WTC11 (cell line): Measurements from ENCODE around the gene MAGEF1. TPM values are rescaled to one million over a fixed set of nuclear protein-coding genes. Genes with fewer than 3 reads are reported as not detected.

Experiments
- ATAC-seq: fragments of 200-7000 bp; cut with Tn5 transposase; 2 replicates; pipeline ENCODE4 v1.10.0; 2021; ENCODE audit warnings: mild to moderate bottlenecking, moderate library complexity
- CTCF ChIA-PET: fragments of 300-600 bp; sonication (Branson Sonifier 250); formaldehyde crosslinking; loops from one replicate; lab custom pipeline; 2021; ENCODE audit warnings: antibody characterized with exemption; lab: Charles Lee
- POLR2A ChIA-PET: fragments of 350-600 bp; sonication (Branson Sonifier 250); formaldehyde crosslinking; loops from one replicate; lab custom pipeline; 2021; ENCODE audit warnings: antibody characterized with exemption; lab: Charles Lee
- DNase-seq: peaks from one replicate; pipeline ENCODE4 v3.0.0; 2021; ENCODE audit warnings: low spot score
- H3K27ac Mint-ChIP-seq: 2 replicates; pipeline ENCODE4 v1.8.0; 2021; ENCODE audit warnings: mixed read lengths
- H3K27me3 Mint-ChIP-seq: 2 replicates; pipeline ENCODE4 v1.8.0; 2021; ENCODE audit warnings: low read depth, mild to moderate bottlenecking, moderate library complexity, mixed read lengths
- H3K36me3 Mint-ChIP-seq: 2 replicates; pipeline ENCODE4 v1.8.0; 2021; ENCODE audit warnings: mixed read lengths
- H3K4me1 Mint-ChIP-seq: 2 replicates; pipeline ENCODE4 v1.8.0; 2022; ENCODE audit warnings: mixed read lengths
- H3K4me3 Mint-ChIP-seq: 2 replicates; pipeline ENCODE4 v1.8.0; 2021; ENCODE audit warnings: mild to moderate bottlenecking, moderate library complexity, mixed read lengths
- H3K9me3 Mint-ChIP-seq: 2 replicates; pipeline ENCODE4 v1.8.0; 2021; ENCODE audit warnings: mixed read lengths
- ATF1 ChIP-seq: sonication (generic); formaldehyde crosslinking; IDR thresholded peaks from 2 replicates; pipeline ENCODE4 v1.8.1; 2023; ENCODE audit warnings: mild to moderate bottlenecking, moderate library complexity, missing genetic modification reagents
- CREM ChIP-seq: sonication (generic); formaldehyde crosslinking; IDR thresholded peaks from 2 replicates; pipeline ENCODE4 v1.8.1; 2022; ENCODE audit warnings: mild to moderate bottlenecking, missing genetic modification reagents, moderate library complexity
- ELF4 ChIP-seq: sonication (generic); formaldehyde crosslinking; IDR thresholded peaks from 2 replicates; pipeline ENCODE4 v1.8.1; 2022; ENCODE audit warnings: low read depth, mild to moderate bottlenecking, moderate library complexity, missing genetic modification reagents
- FOXK1 ChIP-seq: sonication (generic); formaldehyde crosslinking; IDR thresholded peaks from 2 replicates; pipeline ENCODE4 v1.8.0; 2022; ENCODE audit warnings: mild to moderate bottlenecking, moderate library complexity, missing genetic modification reagents
- JAZF1 ChIP-seq: fragments of 250-450 bp; sonication (Bioruptor Pico); IDR thresholded peaks from 2 replicates; pipeline ENCODE4 v1.9.0; 2021; ENCODE audit warnings: moderate library complexity, mild to moderate bottlenecking, inconsistent platforms
- MYBL2 ChIP-seq: sonication (generic); formaldehyde crosslinking; IDR thresholded peaks from 2 replicates; pipeline ENCODE4 v1.8.1; 2023; ENCODE audit warnings: mild to moderate bottlenecking, moderate library complexity, missing genetic modification reagents
- NFE2L1 ChIP-seq: sonication (generic); formaldehyde crosslinking; IDR thresholded peaks from 2 replicates; pipeline ENCODE4 v1.8.1; 2023; ENCODE audit warnings: missing genetic modification reagents
- NFYB ChIP-seq: sonication (generic); formaldehyde crosslinking; conservative IDR thresholded peaks from 2 replicates; pipeline ENCODE4 v1.8.0; 2022; ENCODE audit warnings: low read depth, missing genetic modification reagents
- NR1H2 ChIP-seq: sonication (generic); formaldehyde crosslinking; IDR thresholded peaks from 2 replicates; pipeline ENCODE4 v1.9.0; 2021; ENCODE audit warnings: mild to moderate bottlenecking, moderate library complexity, missing genetic modification reagents
- PREB ChIP-seq: sonication (generic); formaldehyde crosslinking; IDR thresholded peaks from 2 replicates; pipeline ENCODE4 v1.8.1; 2022; ENCODE audit warnings: mild to moderate bottlenecking, missing genetic modification reagents, moderate library complexity, borderline replicate concordance
- PRRX2 ChIP-seq: fragments of 250-450 bp; sonication (Bioruptor Pico); IDR thresholded peaks from 2 replicates; pipeline ENCODE4 v1.8.0; 2021; ENCODE audit warnings: mild to moderate bottlenecking
- SMAD3 ChIP-seq: sonication (generic); formaldehyde crosslinking; IDR thresholded peaks from 2 replicates; pipeline ENCODE4 v1.8.0; 2022; ENCODE audit warnings: missing genetic modification reagents, mild to moderate bottlenecking, borderline replicate concordance
- TEAD1 ChIP-seq: sonication (generic); formaldehyde crosslinking; IDR thresholded peaks from 2 replicates; pipeline ENCODE4 v1.8.0; 2022; ENCODE audit warnings: mild to moderate bottlenecking, missing genetic modification reagents
- ZNF121 ChIP-seq: sonication (generic); formaldehyde crosslinking; IDR thresholded peaks from 2 replicates; pipeline ENCODE4 v1.8.0; 2023; ENCODE audit warnings: missing genetic modification reagents
- total RNA-seq: library from RNA; stranded (reverse); gene quantifications from 3 replicates; pipeline ENCODE4 v1.2.3, GENCODE V29; 2021
- TF ChIP-seq, protein P1 (sequence below): sonication (generic); formaldehyde crosslinking; IDR thresholded peaks from 2 replicates; pipeline ENCODE4 v1.8.0; 2022; ENCODE audit warnings: mild to moderate bottlenecking, missing genetic modification reagents
- TF ChIP-seq, protein P2 (sequence below): sonication (generic); formaldehyde crosslinking; IDR thresholded peaks from 2 replicates; pipeline ENCODE4 v1.8.1; 2023; ENCODE audit warnings: mild to moderate bottlenecking, missing genetic modification reagents, moderate library complexity
- TF ChIP-seq, protein P3 (sequence below): sonication (generic); formaldehyde crosslinking; conservative IDR thresholded peaks from 2 replicates; pipeline ENCODE4 v1.8.1; 2023; ENCODE audit warnings: mild to moderate bottlenecking, low read depth, missing genetic modification reagents, moderate library complexity
- TF ChIP-seq, protein P4 (sequence below): sonication (generic); formaldehyde crosslinking; IDR thresholded peaks from 2 replicates; pipeline ENCODE4 v1.8.0; 2022; ENCODE audit warnings: mild to moderate bottlenecking, missing genetic modification reagents
- TF ChIP-seq, protein P5 (sequence below): fragments of 200-600 bp; IDR thresholded peaks from 2 replicates; pipeline ENCODE4 v1.8.0; 2022; ENCODE audit warnings: antibody characterized with exemption
- TF ChIP-seq, protein P6 (sequence below): sonication (generic); formaldehyde crosslinking; IDR thresholded peaks from 2 replicates; pipeline ENCODE4 v1.8.1; 2022; ENCODE audit warnings: low read depth, mild to moderate bottlenecking, moderate library complexity, missing genetic modification reagents, borderline replicate concordance

MAGEF1 gene
- total RNA-seq, 1 experiment from 2014 or later: 72.9 TPM

DNA sequence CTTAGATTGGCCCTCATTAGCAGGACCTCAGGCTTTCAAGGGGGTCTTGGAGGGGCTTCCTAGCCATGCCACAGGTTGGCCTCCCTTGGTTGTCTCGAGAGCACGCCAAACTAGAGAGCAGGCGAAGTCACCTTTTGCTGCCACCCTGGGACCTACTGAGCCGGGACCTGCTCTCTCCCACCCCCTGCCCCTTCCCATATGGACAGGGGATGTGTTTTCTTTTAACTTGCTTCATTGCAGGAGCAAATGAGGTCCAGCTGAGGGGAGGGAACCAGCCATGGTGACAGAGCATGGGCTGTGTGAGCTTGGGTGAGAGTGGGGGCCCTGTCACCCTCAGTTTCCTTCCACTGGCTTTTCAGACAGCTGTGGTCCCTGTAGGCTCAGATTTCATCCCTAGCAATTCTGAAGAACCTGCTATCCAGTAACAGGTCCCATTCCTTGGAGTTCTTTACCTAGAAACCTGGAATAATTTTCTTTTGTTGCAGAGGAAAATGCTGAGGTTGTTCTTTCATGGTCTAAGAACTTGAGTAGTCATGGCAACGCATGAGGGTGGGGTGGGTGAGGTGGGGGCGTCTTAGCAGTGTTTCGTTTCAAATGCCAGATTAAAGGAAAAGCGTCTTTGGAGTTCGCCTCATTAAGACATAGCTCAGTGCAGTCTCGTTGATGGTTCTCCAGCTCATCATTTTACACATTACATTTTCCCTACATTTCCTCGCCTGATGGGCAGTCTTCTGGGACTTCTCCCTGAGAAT lies 20.1 kb upstream of the MAGEF1 start:
- POLR2A ChIA-PET: no interaction called here
- H3K4me1 Mint-ChIP-seq: peaks cover 11% of the 10 kb centered on the region

DNA sequence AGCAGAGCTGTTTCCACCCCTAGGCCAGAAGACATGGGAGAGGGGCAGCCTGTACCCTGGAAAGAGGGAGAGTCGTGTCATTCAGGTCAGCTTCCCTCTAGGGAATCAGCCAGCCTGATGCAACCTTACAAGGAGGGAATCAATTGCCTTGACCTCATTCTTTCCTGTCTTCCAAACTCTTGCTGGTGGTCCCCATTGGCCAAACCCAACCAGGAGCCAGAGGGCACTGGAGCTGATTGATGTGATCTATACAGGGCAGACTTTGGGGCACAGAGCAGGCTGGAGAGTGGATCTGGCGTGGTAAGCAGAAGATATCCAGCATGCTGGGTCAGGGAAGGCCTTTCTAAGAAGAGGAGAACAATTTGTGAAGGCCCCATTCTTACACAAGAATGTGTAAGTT lies 19.1 kb upstream of the MAGEF1 start:
- peaks cover 11% of the 10 kb centered on the region for H3K4me1 Mint-ChIP-seq
- no peak overlapping the region for H3K4me3 Mint-ChIP-seq
- POLR2A ChIA-PET: no interaction called here
- no peaks in the 10 kb centered on the region for H3K27me3 Mint-ChIP-seq
- no peaks in the 10 kb centered on the region for H3K9me3 Mint-ChIP-seq
- no peak overlapping the region for H3K27ac Mint-ChIP-seq
- H3K36me3 Mint-ChIP-seq: no peaks in the 10 kb centered on the region
- CTCF ChIA-PET: interaction anchor here (0.7 kb wide), 2 partner anchors 156 to 169 kb away, joined by 3 read pairs; partner anchors contain the start of gene EPHB3
- no peak for DNase-seq
- no peak for ATAC-seq
- TF ChIP-seq NR1H2 (CRISPR knock-in tag) (no peak), ATF1 (CRISPR knock-in tag) (no peak), MYBL2 (CRISPR knock-in tag) (no peak), TEAD1 (no peak), NFYB (CRISPR knock-in tag) (no peak), SMAD3 (no peak), ELF4 (CRISPR knock-in tag) (no peak), ZNF121 (CRISPR knock-in tag) (no peak), NFE2L1 (CRISPR knock-in tag) (no peak), PRRX2 (CRISPR knock-in tag) (no peak), CREM (no peak), PREB (CRISPR knock-in tag) (no peak)
- TF ChIP-seq, protein P1, sequence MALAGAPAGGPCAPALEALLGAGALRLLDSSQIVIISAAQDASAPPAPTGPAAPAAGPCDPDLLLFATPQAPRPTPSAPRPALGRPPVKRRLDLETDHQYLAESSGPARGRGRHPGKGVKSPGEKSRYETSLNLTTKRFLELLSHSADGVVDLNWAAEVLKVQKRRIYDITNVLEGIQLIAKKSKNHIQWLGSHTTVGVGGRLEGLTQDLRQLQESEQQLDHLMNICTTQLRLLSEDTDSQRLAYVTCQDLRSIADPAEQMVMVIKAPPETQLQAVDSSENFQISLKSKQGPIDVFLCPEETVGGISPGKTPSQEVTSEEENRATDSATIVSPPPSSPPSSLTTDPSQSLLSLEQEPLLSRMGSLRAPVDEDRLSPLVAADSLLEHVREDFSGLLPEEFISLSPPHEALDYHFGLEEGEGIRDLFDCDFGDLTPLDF (CRISPR knock-in tag): no peak
- TF ChIP-seq, protein P2, sequence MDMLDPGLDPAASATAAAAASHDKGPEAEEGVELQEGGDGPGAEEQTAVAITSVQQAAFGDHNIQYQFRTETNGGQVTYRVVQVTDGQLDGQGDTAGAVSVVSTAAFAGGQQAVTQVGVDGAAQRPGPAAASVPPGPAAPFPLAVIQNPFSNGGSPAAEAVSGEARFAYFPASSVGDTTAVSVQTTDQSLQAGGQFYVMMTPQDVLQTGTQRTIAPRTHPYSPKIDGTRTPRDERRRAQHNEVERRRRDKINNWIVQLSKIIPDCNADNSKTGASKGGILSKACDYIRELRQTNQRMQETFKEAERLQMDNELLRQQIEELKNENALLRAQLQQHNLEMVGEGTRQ (CRISPR knock-in tag): no peak
- TF ChIP-seq, protein P3, sequence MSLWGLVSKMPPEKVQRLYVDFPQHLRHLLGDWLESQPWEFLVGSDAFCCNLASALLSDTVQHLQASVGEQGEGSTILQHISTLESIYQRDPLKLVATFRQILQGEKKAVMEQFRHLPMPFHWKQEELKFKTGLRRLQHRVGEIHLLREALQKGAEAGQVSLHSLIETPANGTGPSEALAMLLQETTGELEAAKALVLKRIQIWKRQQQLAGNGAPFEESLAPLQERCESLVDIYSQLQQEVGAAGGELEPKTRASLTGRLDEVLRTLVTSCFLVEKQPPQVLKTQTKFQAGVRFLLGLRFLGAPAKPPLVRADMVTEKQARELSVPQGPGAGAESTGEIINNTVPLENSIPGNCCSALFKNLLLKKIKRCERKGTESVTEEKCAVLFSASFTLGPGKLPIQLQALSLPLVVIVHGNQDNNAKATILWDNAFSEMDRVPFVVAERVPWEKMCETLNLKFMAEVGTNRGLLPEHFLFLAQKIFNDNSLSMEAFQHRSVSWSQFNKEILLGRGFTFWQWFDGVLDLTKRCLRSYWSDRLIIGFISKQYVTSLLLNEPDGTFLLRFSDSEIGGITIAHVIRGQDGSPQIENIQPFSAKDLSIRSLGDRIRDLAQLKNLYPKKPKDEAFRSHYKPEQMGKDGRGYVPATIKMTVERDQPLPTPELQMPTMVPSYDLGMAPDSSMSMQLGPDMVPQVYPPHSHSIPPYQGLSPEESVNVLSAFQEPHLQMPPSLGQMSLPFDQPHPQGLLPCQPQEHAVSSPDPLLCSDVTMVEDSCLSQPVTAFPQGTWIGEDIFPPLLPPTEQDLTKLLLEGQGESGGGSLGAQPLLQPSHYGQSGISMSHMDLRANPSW (CRISPR knock-in tag): no peak
- TF ChIP-seq, protein P4, sequence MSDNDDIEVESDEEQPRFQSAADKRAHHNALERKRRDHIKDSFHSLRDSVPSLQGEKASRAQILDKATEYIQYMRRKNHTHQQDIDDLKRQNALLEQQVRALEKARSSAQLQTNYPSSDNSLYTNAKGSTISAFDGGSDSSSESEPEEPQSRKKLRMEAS (CRISPR knock-in tag): no peak

More for the DNA sequence above, 20.1 kb upstream of the MAGEF1 start:
- Mint-ChIP-seq H3K4me3 (no peak overlapping the region), H3K9me3 (no peaks in the 10 kb centered on the region), H3K27me3 (no peaks in the 10 kb centered on the region), H3K36me3 (no peaks in the 10 kb centered on the region), H3K27ac (no peak overlapping the region)
- ATAC-seq: no peak
- TF ChIP-seq, protein P5, sequence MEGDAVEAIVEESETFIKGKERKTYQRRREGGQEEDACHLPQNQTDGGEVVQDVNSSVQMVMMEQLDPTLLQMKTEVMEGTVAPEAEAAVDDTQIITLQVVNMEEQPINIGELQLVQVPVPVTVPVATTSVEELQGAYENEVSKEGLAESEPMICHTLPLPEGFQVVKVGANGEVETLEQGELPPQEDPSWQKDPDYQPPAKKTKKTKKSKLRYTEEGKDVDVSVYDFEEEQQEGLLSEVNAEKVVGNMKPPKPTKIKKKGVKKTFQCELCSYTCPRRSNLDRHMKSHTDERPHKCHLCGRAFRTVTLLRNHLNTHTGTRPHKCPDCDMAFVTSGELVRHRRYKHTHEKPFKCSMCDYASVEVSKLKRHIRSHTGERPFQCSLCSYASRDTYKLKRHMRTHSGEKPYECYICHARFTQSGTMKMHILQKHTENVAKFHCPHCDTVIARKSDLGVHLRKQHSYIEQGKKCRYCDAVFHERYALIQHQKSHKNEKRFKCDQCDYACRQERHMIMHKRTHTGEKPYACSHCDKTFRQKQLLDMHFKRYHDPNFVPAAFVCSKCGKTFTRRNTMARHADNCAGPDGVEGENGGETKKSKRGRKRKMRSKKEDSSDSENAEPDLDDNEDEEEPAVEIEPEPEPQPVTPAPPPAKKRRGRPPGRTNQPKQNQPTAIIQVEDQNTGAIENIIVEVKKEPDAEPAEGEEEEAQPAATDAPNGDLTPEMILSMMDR: no peak
- TF ChIP-seq, protein P6, sequence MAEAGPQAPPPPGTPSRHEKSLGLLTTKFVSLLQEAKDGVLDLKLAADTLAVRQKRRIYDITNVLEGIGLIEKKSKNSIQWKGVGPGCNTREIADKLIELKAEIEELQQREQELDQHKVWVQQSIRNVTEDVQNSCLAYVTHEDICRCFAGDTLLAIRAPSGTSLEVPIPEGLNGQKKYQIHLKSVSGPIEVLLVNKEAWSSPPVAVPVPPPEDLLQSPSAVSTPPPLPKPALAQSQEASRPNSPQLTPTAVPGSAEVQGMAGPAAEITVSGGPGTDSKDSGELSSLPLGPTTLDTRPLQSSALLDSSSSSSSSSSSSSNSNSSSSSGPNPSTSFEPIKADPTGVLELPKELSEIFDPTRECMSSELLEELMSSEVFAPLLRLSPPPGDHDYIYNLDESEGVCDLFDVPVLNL (CRISPR knock-in tag): no peak
- TF ChIP-seq, protein P3 (CRISPR knock-in tag): no peak
- TF ChIP-seq JAZF1 (CRISPR knock-in tag) (no peak), FOXK1 (CRISPR knock-in tag) (no peak)
- no peak for DNase-seq
- CTCF ChIA-PET: interaction anchor here (0.9 to 6.1 kb wide), 4 partner anchors 45 to 171 kb away, joined by 3 to 39 read pairs (median 4); partner anchors contain the start of gene EPHB3
